ENCODE data around the gene CAVIN2.
A peak's percentile ranks its signal among the peaks of the same experiment; 100 is the strongest.

CAVIN2 gene

DNA sequence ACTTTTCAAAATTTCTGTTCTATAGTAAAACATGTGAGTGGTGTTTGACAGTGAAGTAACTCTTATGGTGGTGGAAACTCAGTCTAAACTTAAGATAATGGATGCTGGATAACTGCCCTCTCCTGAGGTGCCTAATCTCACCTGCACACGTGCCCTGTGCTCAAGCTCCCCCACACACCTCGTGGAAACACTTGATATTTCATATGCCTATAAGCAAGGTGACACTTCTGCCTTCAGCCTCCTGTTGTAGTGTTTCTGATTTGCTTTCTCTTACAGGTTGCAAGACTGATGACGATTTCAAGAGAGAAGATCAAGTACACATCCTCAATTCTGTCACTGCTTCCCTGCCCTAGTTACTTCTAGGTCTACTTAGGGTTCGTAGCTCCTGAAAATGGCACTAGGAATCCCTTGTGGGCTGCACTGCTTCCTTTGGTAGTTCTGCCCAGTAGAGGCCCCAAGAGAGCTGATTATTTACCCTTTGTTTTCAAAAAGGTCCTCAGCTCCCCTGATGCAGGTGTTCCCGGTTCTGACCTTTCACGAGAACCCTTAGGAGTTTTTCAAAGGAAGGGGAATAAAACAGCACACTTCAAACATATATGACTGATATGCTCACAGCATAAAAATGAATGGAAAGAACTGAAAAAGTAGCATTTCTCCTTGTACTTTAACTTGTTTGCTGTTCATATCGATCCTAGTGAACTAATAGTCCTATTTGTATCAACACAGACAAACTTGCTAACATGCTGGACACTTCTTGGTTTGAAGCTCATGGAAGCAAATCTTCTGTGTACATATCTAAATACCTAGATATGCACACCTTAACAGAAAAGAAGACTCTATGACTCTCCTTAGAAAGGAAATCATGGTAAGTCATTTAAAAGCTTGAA, 6.7 kb downstream of the CAVIN2 start:
- no peak for DNase-seq (ENCODE audit: low spot score)

DNA sequence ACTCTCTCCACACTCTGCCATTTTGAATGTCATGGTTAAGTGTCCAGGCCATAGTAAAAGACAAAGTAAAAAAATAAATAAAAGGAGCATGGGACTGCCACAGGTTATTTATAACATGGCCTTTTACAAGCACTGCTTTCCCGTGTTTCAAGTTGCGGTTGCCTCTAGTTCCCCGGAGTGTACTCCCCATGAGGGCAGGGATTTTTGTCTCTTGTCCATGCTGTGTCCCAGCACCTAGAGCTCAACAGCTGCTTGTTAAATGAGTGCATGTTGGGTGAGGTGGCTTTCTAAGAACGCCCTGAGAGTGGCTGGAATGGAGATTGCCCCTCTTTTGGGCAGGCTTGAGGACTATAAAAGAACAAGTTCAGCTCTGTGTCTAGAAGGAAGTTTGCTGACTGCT, 8.4 kb downstream of the CAVIN2 start:
- no peak for DNase-seq (ENCODE audit: low spot score)

DNA sequence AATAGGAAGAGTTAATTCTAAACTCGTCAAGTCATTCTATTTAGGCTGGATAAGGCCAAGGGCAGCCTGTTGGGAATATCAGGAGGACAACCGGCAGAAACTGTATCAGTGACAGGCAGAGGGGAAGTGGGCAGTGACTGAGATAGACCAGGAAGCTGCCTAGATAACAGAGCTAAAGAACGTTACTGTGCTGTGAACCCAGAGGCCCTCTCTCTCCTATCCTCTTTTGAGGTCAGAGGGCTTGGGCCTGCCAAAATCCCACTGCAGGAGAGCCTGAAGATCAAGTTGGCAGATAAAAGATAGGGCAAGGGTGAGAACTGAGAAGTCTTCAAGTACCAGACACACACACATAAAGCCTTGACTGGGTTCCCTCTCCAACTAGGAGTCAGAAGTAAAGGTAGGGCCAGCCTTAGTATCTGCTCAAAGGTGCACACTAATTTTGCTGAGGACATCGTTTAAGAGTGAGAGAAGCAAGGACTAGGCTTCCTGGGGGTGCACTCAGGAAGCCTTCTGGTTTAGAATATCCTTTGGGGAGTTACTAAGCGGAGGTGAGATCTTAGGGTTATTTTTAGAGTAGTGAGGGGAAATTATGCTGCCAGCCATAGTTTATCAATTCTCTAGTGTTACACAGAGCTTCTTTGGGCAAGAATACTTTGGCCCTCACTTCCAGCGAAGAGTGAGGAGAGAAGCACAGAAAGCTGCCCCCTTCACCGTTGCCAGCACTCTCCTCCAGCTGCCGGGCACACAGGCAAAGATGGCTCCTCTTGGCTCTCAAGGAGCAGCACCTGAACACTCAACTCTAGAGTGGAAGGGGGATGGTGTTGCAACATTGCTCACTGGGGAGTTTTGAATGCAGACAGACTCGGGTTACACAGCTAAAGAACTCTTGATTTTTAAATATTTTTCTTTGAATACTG, 9.8 kb downstream of the CAVIN2 start:
- DNase-seq (ENCODE audit: low spot score), result no peak

DNA sequence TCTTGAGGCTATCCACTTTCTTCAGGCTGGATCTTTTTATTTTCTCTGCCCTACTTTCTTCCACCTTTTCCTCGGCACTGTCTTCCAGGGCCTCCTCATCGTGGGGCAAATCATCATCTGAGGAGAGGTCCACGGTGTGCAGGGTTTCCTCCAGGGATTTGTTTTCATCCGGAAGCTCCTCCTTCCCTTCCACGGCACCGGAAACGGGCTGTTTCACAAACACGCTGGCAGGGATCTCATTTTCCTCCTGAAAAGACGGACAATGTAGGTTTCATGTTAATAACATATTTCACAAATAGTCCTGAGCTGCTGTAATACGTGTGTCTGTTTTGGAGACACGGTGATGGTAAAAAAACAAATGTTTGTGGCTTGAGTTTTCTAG, 10.4 kb downstream of the CAVIN2 start:
- DNase-seq (ENCODE audit: low spot score), result no peak

DNA sequence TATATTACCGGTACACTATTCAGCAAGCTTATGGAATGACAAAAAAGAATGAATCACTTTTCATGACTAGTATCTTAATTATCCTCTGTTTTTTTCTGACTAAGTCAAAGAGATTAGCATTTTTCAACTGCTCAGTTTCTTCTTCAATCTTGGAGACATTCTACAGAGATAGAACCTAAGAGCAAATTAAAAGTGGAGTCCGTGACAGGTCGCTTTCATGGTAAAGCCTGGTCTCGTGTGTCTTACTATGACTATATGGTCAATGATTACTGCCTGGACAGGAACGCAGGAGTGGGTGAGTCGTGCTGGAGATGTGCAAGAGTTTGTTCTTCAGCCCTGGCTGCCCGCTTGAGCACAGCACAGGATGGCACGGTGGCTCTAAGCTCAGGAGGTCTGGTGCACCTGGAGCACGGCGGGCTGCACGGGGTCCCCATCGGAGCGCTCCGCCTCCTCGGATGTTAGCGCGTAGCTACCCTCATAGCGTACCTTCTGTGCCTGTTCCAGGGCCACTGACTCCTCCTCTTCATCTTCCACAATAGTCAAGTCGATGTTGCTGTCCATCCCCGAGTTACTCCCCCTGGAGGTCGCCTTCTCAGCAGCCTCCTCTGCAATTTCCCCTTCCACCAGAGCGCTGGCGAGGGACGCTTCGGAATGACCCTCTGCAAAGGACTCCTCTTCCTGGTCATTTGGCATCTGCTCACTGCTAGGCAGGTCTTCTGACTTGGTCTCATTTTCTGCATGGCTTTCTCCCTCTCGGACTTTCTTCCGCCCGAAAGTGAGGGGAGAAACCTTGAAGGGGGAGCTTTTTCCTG, 11.1 kb downstream of the CAVIN2 start:
- DNase-seq (ENCODE audit: low spot score), result no peak

DNA sequence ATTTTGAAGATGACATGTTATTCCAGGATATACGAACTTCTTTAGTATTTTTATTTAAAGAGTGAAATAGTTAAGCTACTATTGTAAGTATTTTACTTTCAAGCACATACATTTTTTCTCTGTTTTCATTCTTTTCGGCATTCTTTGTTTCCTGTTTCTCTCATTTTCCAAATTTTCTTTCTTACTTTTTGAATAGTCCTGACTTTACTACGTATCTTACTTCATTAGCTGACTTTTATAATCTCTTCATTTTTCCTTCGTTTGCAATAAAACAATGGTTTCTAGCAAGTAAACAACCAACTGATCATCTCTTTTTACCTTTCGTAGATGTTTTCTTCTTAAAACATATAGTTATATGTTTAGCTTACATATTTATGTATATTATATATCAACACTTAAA, 11.8 kb downstream of the CAVIN2 start:
- no peak for DNase-seq (ENCODE audit: low spot score)

DNA sequence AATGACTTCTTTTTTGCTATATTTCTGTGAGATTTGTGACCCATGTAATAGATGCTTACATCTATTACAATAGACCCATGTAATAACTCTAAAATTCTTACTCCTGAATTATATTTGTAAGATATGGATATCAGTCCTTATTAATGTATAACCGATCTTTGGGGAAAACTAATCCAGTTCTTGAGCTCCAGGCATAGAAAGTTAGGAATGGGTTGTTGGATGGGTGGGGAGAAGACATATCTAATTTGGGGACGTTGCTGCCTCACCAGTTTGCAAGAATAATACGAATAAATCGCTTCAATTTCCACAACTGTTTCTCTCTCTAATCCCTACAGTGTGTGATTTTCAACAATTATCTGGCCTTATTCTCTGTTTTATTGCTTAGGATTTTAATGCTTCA, 13.5 kb downstream of the CAVIN2 start:
- DNase-seq (ENCODE audit: low spot score), result no peak

DNA sequence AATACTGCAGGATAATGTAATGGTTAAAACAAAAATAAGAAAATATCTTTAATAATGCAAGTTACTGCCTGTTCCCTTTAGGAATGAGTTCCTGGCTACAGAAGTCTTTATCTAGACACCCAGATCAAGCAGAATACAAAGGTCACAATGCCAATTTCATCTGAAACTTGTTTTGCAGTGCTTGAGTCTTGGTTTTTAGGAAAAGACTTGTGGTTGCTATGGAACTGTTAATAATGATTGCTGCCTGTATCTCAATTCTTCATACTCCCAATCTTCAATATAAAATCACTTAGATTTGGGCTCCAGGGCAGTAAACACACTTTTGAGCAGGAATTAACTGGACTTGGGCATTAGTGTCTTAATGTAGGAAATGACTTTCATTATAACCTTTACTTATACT, 14.2 kb downstream of the CAVIN2 start:
- no peak for DNase-seq (ENCODE audit: low spot score)

DNA sequence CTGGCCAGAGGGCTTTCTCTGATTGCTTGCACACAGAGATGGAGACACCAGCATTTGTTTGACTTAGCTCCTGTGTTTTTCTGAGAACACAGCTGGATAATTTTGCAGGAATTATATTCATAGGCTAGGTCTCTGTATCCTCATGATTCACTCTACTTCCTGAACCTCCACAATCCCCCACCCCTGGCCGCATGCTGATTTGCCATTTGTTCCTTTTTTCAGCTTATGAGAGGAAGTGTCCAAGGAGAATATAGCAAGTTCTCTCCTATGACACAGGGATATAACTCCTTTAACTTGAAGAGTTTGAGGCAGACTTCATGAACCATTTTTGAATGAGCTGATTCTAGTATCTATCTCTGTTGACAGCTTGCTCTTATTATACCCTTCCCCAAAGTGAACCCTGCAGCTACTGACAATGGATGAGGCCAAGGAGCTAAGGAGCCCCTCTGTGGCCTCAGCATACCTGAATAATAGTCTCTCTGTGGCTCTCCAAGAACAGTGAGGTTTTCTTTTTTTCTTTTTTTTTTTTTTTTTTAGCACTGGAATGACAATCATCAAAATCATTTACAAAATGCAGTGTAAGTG, 15.4 kb downstream of the CAVIN2 start:
- no peak for DNase-seq (ENCODE audit: low spot score)

DNA sequence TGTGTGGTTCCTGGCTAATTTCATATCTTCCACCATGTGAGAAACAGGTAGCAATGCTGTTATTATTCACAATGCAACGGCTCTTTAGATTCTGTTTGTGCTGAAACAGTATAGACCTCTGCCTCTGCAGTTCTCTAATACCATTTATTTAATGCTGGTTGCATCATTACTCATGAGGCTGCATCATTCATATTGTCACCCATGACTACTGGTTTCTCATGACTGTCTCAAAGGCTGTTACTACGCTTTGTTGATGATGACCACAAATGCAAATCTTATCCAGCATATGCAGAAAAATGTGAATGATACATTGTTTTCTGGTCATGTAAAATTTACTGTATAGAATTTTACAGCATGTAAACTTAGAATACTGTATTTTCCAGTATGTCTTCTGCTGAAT, 22.5 kb downstream of the CAVIN2 start:
- DNase-seq (ENCODE audit: low spot score), result no peak

DNA sequence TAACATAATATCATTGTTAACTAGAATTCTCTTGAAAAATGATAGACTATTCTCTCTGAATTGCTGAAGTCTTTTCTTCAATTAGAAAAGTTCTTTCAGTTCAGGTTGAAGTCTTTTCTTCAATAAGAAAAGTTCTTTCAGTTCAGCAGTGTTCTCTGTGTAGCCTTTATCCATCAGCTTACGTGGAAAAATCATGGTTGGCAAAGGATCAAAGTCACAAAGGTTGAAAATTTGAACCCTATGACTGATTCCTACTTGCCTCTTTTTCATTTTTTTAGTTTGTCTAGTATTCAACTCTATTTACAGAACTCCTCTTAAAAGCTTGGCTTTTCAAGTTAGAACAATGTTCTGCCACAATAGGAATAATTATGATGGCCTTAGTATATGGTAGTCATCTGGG, 25.8 kb downstream of the CAVIN2 start:
- no peak for DNase-seq (ENCODE audit: low spot score)

DNA sequence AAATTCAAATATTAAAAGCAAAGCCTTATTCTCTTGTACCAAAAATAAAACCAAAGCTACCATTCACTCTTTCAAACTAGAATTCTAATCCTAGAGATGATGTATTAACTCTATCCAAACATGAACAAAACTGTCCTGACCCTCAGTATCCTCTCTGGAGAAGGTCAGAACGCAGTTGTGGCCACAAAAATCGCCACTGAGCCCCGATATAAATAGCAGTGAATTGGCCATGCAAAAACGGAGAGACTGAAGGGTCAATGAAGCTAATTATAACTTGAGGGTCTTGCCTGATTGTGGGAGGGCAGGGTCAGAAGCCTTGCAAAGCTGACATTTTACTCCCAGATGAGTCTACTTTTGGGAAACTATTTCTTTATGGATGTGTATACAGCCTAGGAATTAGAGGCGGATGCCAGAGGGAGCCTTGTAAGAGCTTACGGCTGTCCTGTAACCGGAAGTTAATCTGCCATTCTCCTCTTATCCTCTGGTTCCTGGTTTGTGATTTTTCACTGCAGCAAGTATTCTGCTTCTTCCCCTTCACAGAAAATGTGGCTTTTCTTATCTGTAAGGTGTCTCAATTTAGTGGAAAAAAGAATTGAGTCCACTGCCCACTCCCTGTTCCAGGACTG, 28.1 kb downstream of the CAVIN2 start:
- no peak for DNase-seq (ENCODE audit: low spot score)

DNA sequence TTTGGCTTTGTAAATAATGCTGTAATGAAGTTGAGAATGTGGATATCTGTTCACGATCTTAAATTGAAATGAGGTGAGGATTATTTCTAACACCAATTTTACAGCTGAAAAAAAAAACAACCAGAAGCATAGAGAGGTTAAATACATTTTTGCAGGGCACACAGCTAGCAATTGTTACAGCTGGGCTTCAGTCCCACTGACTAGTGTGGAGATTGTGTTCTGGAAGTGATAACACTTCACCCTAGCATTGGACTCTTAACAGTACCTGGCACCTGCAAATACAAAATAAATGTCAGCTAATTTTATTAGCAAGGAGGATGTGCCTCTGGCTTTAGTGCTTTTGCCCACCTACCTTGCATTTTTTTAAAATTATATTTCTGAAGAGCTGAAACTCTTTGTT, 28.8 kb downstream of the CAVIN2 start:
- DNase-seq (ENCODE audit: low spot score), result no peak

DNA sequence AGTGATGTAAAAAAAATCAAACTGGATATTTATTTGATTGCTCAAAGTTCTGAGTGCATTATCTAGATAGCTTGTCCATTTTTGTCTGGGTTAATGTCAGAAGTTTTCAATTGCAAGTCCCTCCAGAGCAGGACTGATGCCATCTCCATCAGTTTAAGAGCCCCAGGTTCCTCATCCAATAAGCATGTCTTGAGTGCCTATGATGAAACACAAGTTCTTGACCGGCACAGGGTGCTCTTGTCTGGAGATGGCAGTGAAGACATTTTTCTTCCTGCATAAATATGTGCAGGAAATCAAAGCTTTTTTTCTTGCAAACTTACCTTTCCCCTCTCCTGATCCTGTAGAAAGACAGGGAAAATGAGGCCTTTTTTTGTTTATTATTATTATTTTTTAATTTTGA, 31.9 kb downstream of the CAVIN2 start:
- DNase-seq (ENCODE audit: low spot score), result no peak

DNA sequence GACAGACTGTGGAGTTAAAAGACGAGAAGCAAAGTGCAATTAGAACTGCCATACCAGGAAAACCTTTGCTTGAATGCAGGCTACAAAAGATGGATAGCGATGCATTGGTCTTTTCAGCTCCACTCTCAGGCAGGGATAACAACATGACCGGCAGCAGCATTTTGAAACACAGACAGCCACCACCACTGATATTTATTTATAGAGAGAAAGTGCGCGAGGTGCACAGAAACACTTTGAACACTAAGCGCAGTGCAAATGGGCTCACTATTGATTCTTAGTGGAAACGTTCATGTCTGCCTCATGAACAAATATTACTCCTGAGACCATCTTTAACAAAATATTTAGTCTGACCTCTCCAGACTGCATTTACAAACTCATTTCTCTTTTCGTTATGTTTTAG, 32.9 kb downstream of the CAVIN2 start:
- no peak for DNase-seq (ENCODE audit: low spot score)

DNA sequence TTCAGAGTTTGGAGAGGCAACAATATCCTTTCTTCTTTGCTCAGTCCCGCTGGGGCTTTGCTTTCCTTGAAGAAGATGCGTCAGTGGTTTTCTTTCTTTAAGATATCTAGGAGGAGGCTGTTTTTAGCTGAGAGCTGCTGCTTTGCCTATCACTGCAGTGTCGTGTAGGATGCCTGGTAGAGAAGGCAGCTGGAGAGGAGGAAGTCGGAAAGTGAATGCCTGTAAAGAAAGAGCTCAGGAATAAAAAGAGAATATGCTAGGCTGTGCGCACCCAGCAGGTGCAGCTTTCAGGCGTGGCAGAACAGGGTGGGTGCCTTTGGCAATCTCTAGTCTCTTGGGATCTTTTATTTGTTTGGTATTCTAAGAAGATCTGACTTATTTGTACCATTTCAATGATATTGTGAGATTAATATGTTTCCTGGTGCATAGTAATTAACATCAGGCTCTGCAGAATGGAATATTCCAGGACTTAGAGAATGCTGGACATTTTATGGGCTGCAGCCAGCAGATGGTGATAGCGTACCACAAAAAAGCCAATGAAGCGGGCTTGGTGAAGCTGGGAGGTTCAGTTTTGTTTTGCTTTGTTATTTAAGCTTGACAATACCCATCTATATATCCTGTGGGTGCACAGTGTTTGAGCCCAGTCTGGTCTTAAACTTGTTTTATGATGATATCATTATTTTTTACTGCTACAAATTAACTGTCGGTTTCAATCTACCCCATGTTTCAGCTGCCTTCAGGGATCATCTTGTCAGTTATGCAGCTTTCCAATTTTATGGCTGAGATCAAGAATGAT, 34.9 kb downstream of the CAVIN2 start:
- peak; percentile 72 for DNase-seq (ENCODE audit: low spot score)

DNA sequence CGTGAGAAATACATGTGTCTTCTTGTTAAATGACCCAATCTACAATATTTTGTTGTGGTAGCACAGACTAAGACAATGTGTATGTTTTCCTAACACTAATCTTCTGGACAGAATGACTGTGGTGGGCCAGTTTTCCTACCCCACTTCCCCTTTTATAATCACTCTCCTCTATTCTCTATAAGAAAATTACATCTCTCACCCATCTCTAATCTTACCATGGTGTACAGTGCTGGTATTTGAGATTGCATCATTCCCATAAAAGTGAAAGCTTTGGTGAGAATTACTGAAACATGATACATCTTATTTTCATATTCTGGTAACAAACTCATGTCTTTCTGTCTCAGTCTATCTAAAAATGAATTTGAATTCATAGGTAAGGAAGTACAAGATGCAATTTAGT, 40.5 kb downstream of the CAVIN2 start:
- DNase-seq (ENCODE audit: low spot score), result no peak

DNA sequence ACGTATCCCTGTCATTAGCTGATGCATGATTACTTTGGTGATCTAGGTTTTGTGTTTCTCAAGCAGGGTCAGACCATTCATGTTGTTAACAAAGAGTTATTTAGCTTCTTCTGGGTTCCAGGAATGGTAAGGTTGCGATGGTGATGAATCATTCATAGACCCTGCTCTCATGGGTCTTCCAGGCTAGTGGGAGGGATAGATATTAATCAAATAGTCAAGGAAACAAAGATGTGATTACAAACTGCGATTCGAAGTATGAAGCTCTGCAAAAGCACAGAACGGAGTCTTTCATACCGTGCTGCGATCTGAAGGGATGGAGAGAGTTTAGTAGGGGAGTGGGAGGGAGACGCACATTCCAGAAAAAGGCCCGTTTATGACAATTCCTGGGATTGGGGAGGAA, 42.1 kb downstream of the CAVIN2 start:
- DNase-seq (ENCODE audit: low spot score), result no peak

DNA sequence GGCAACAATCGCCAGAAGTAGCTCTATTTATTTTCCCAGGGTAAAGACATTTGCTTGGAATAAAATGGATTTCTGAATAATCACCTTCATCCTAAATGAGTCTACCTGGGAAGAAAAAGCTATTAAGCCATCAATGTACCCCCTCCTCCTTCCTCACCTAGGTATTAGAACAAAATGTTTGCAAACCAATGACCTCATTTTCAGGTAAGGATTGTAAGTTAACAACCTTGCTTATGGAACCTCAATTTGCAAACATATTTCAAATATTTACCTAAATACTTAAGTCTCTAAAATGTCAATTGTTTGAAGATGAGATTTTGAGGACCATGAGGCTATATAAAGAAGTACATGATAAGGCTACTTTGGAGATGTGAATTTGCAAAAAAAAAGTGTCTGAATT, 43.9 kb downstream of the CAVIN2 start:
- DNase-seq (ENCODE audit: low spot score), result no peak

DNA sequence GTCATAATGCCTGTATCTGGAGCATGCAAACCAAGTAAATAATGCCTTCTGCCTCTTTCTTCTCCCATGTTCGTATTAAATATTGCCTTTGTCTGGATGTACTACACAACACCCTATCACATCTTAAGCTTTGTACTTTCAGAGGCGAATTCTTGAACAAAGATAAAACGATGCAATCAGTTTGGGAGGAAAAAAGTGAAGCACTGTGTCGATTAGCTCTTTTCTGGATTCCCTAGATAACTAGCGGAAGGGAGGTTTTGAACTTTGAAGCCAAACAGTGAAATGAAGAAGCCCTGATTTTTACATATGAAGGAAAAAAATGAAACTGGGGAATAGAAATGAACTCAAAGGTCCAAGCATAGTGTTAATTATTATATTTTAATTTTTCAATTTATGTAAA, 44.7 kb downstream of the CAVIN2 start:
- no peak for DNase-seq (ENCODE audit: low spot score)

DNA sequence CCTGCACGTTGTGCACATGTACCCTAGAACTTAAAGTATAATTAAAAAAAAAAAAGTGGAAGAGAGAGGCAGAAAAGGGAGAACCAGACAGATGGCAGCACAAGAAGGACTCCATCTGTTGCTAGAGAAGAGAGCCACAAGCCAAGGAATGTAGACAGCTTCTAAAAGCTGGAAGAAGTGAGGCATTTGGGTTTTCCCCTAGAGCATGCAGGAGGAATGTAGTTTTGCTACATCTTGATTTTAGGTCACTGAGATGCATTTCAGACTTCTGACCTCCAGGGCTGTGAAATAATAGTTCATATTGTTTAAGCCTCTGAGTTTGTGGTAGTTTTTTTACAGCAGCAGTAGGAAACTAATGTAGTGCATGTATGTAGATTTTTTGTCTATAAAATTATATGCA, 46.0 kb downstream of the CAVIN2 start:
- no peak for DNase-seq (ENCODE audit: low spot score)
